ENCODE data around the gene CTNNA3.

The CTNNA3 gene

DNA sequence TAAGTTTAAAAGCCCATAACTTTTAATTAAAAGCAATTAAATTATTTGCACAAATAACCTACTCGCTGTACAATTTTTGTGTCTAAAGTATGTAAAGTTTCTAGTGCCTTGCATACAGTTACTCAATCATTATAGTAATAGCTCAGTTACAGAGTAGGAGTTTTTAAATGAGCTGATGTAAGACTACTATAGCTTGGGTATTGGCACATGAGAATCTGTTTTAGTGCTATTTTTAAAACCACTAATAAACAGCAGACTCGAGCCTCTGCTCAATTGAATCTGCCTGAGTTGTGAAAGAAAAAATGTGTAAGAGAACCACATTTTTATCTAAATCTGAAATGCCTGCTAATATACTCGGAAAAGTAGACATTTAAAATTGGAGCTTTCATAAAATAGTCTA lies 31.1 kb downstream of the CTNNA3 start:
- peak; percentile 70 for DNase-seq

GRCh38 chr10:67663449-67664087 lies 32.4 kb downstream of the CTNNA3 start:
- no peak for DNase-seq

DNA sequence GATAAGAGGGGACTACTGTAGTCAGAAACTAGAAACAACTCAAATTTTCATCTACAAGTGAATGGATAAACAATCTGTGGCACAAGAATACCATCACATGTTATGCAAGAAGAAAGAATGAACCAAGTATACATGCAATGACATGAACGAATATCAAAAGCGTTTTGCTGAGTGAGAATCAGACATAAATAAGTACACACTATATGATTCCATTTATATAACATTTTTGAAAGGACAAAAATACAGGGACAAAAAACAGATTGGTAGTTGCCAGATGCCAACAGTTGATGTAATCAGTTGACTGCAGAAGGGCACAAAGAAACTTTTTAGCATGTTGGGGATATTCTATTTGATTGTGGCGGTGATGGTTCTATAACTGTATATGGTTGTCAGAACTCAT lies 33.6 kb downstream of the CTNNA3 start:
- no peak for DNase-seq

DNA sequence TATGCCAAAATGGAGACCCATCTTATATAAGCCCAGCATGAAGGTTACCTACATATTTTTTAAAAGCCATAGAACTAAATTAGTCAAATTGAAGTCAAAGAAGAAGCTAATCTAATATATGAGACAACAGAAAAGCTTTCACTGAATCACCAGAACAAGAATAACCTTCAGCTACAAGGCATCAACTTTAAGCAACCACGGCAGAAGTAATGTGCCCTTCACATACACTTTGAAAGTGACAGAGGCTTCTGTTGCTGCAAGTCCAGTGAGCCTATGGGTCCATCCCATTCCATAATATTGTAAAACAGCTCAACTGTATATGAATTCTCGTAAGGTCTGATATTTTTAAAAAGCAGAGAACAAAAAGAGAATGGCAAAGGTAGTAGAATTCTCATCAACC lies 36.5 kb downstream of the CTNNA3 start:
- no peak for DNase-seq

DNA sequence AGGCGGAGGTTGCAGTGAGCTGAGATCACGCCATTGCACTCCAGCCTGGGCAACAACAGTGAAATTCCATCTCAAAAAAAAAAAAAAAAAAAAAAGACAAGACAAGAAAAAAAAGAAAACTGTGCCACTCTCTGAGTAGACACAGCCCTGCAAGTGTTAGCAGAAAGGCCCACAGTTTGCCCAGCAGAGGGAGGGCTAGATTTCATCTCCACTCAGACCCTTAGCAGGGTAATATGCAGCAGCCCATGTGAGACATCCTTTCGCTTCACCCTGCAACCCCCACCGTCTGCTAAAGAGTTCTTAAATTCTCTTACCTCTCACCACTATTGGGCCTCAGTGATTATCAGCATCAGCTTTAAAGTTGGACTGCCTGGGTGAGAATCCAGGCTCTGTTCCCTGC lies 38.2 kb downstream of the CTNNA3 start:
- DNase-seq: no peak

- no peak for DNase-seq
These were observed 45.4 kb downstream of the CTNNA3 start for GRCh38 chr10:67650558-67650957.

- DNase-seq: no peak
These were observed 47.3 kb downstream of the CTNNA3 start for GRCh38 chr10:67648613-67649229.

- no peak for DNase-seq
These were observed 65.1 kb downstream of the CTNNA3 start for GRCh38 chr10:67630904-67631303.

DNA sequence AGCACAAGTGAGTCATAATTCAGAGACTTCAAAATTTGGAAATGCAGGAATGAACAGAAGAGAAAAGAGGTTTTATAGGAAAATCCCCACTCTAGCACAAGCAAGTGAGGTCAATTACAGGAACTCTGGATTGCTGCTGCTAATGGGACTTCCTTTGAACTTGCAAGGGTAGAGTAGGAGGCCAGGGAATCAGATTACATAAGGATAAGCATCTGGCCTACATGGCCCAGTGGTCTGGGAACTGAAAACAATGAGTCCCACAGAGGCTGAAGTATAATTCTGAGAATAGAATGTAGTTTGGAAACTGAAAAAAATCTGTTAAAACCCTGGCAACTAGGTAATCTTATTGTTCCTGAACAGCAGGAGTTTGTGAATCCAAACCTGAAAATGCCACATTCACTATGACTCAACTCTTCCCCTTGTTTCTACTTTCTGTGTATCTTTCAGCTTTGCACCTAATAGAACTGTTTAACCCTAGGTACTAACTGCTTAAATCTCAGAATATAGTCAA lies 66.5 kb downstream of the CTNNA3 start:
- DNase-seq: peak; percentile 36

DNA sequence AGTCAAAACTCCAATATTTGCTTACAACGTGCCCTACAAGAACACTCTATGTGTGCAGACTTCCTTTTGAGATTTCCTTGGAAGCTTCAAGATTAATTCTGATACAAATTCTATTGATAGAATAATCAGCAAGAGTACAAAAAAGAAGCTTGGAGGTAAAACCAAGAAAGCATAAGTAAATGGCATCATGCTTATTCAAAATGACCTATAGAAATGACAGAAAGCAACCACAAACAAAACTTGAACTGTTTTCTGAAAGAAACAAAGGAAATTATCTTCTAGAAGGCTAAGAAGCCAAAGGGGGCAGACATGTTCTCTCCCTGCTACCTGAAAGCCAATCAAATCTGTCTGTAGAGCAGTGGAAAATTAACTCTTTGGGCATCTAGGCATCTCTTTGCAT lies 73.0 kb downstream of the CTNNA3 start:
- no peak for DNase-seq

- DNase-seq: peak; percentile 73
These were observed 73.5 kb downstream of the CTNNA3 start for GRCh38 chr10:67622511-67622910.

- DNase-seq: no peak
These were observed 74.2 kb downstream of the CTNNA3 start for GRCh38 chr10:67621834-67622233.

- peak; percentile 88 for DNase-seq
These were observed 77.9 kb downstream of the CTNNA3 start for GRCh38 chr10:67618116-67618515.

DNA sequence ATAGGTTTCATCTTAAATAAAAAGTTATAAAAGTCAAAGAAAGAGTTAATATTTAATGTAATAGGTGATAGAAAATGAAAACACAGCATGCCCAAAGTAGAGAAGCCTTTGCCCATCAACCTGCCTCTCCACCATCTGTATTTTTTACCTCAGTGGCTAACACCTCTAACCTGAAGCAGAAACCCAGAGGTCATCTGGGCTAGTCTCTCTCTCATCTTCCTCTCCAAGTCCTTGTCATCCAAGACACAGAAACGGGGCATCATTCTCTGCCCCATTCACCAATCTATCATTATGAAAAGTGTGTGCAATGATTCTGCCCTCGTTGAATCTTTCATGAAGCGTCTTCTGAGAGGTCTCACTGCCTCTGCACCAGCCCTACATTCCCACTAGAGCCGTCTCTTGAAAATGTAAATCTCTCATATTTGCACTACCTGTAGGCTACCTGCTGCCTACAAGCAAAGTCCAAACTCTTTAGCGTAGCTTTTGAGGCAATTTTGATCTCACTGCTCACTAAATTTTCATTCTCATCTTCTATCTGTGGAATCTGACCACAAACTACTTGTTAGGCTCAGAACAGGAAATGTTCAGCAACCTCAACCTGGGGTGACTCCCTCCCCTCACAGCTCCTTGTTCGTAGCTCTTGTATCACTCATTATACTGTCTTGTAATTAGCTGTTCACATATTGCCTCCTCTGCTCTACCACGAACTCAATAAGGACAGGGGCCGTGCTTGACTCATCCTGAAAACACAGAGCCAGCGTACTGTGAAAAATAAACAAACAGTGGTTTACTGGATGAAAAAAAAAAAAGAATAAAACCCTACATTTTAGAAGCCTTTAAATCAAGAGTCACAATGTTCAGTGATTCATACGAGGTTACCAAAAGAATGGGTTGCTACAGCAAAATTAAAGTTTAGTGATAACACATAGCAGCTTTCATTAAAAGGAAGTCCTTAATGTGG lies 83.1 kb downstream of the CTNNA3 start:
- peak; percentile 64 for DNase-seq

DNA sequence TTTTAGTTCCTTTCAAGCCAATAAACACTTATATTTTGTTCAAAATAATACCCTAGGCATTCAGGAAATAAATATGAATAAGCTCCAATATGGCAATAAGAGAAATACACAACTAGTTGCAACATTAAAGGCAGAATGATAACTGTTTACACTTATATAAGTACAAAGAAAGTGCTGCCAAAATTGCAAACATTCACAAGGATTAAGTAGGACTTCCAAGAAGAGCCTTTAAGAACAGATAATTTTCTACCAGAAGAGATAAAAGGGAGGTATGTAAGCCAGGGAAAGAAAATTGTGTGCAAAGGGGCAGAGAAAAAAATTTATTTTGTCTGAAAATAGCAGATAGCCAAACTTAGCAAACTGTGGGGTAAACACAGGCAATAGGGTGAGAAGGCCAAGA lies 83.8 kb downstream of the CTNNA3 start:
- DNase-seq: no peak

GRCh38 chr10:67609996-67610793 lies 85.8 kb downstream of the CTNNA3 start:
- DNase-seq: peak; percentile 84

GRCh38 chr10:67608001-67608400 lies 88.0 kb downstream of the CTNNA3 start:
- DNase-seq: no peak

GRCh38 chr10:67607472-67607871 lies 88.5 kb downstream of the CTNNA3 start:
- no peak for DNase-seq

- peak; percentile 97 for DNase-seq
These were observed 89.4 kb downstream of the CTNNA3 start for GRCh38 chr10:67606572-67606971.

- DNase-seq: peak; percentile 47
These were observed 92.3 kb downstream of the CTNNA3 start for GRCh38 chr10:67603701-67604100.

DNA sequence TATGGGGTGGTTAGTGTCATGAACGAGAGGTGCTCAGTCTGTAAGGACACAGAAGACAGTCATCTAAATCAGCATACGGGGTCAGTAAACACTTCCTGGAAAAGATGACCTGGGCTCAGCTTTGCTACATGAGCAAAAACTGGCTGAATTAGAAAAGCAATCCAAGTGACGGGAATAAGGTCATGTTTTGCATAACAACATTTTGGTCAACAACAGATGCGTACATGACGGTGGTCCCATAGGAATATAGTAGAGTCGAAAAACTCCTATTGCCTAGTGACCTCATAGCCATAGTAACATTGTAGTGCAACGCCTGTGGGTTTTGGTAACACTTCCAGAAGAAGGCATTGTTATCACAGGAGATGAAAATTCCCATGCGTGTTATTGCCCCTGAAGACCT lies 92.9 kb downstream of the CTNNA3 start:
- DNase-seq: no peak

DNA sequence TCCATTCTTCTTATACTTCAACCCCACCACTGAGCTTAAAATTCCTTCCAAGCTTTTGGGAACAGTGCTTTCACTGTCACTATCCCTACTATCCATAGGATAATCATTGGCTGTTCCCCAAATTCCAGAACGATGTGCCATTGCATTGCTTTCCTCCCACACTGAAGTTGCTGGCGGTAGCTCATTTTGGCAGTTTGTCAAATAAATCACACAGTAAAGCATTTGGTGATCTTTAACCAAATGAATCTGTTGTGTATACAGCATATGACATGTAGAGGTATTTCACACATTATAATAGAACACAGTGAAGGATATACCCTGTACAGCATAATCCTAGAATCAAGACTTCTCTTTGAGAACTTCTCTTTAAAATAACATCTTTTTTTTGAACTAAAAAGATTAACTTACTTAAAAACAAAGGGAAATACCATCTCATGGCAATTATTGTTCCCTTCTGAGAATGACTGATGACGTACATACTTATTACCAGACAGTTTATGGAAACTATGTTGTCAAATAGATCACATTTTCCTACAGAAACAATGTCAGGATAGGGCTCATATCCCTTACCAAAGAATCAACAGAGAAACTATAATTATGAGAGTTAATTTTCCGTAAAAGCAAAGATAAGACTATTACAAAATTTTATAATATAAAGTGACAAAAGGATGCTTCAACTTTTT lies 93.6 kb downstream of the CTNNA3 start:
- peak; percentile 99 for DNase-seq

Data from fibroblast of skin of scalp (primary cell).